Measurements from ENCODE around the gene TMEM186. TPM values are rescaled to one million over a fixed set of nuclear protein-coding genes. Genes with fewer than 3 reads are reported as not detected.

TMEM186 gene
- total and polyA plus RNA-seq, 2 experiments from 2014 or later, result 8.3 to 14.8 TPM

DNA sequence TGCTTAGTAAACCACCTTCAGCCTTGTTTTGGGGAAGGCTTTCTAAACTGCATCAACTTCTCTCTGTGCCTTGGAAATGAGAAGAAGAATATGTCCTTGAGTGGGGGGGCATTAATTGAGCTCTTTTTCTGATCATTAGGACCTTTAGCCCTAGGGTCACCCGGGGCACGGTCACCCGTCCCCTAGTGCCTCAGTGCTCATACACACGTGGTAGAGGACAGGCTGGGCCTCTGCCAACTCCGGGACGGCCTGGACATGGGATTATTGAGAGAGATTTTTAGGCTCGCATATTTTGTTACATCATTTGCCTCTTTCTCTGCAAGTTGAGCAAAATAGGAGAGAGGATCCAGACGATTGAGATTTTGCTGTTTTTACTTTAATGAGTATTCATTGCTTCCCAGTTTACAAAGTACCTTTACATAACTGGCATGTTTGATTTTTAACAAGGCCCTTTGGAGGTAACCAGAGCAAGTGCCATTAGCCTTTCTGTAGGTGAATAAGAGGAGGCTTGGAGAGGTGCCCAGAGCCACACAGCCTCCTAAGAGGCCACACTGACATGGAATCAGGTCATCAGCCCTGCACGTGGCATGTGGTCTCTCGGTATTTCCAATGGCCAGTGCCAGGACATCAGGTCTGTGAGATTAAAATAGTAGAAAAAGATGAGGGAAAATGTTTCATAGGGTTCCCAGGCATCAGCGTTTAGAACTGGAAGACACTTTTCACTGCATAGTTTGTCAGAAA is 11.3 kb upstream of the TMEM186 start:
- Histone ChIP-seq H3K4me3 (no peak overlapping the region), H3K4me1 (ENCODE audit: insufficient read depth) (no peaks in the 10 kb centered on the region), H3F3A (replicated peaks; ENCODE audit: low read depth) (peaks cover 16% of the 10 kb centered on the region; the same call in 1 of the 2 replicates), H2AFZ (no peak overlapping the region), H3K4me2 (no peak overlapping the region), H3K9me2 (ENCODE audit: insufficient read depth) (no peaks in the 10 kb centered on the region), H3K36me3 (ENCODE audit: insufficient read depth) (peaks cover 77% of the 10 kb centered on the region), H4K20me1 (replicated peaks; ENCODE audit: insufficient read depth) (peaks cover 15% of the 10 kb centered on the region), H3K27me3 (ENCODE audit: insufficient read depth) (no peaks in the 10 kb centered on the region), H3K27ac (ENCODE audit: low read depth) (peak overlapping the region; percentile 14; the same call in 1 of the 2 replicates), H3K79me2 (replicated peaks; ENCODE audit: insufficient read depth) (peaks cover 39% of the 10 kb centered on the region)
- Mint-ChIP-seq H3K4me1 (no peaks in the 10 kb centered on the region), H3K4me3 (no peak overlapping the region), H3K36me3 (ENCODE audit: low read depth) (peaks cover 95% of the 10 kb centered on the region), H3K9me3 (no peaks in the 10 kb centered on the region; the same call in 2 of the 3 replicates), H3K27me3 (ENCODE audit: insufficient read depth, low read depth, poor library complexity) (peaks cover 9% of the 10 kb centered on the region), H3K27ac (no peak overlapping the region; the same call in 1 of the 2 replicates)
- no peak for ATAC-seq
- DNase-seq (ENCODE audit: low spot score), result no peak
- TF ChIP-seq ETS1 (IDR thresholded peaks at IDR 0.05) (no peak), REST (IDR thresholded peaks at IDR 0.05; ENCODE audit: unreplicated experiment) (no peak), CREB1 (CRISPR knock-in tag; IDR thresholded peaks at IDR 0.05; ENCODE audit: low read depth) (no peak), CTCF (conservative IDR thresholded peaks at IDR 0.05; ENCODE audit: low read depth in 2 of 2) (no peak), NANOG (IDR thresholded peaks at IDR 0.05; ENCODE audit: borderline replicate concordance) (no peak), EZH2 (IDR thresholded peaks at IDR 0.05; ENCODE audit: low read depth, unreplicated experiment) (no peak), EZH2phosphoT487 (IDR thresholded peaks at IDR 0.05; ENCODE audit: unreplicated experiment) (no peak), STAT1 (IDR thresholded peaks at IDR 0.05; ENCODE audit: unreplicated experiment) (no peak), ZNF331 (CRISPR knock-in tag; IDR thresholded peaks at IDR 0.05; ENCODE audit: low read depth) (no peak), JUNB (IDR thresholded peaks at IDR 0.05; ENCODE audit: unreplicated experiment) (no peak), ZNF114 (CRISPR knock-in tag; IDR thresholded peaks at IDR 0.05) (no peak), POLR2AphosphoS5 (IDR thresholded peaks at IDR 0.05; ENCODE audit: low read depth) (no peak), ZNF462 (CRISPR knock-in tag; IDR thresholded peaks at IDR 0.05) (no peak)

Data from GM23338 (cell line).